IMR-90 (cell line): Measurements from ENCODE around the gene RASGRF2. TPM values are rescaled to one million over a fixed set of nuclear protein-coding genes. Genes with fewer than 3 reads are reported as not detected.

Experiments used
- ATAC-seq: fragments of 200-7000 bp; cut with Tn5 transposase; 2 replicates; pipeline ENCODE4 v1.9.1; 2020; ENCODE audit warnings: low read depth, mild to moderate bottlenecking, moderate library complexity
- BruUV-seq: library from RNA; stranded (reverse); fragments of 400-500 nt; replicated peaks from 2 replicates; lab custom pipeline; 2021; lab: Mats Ljungman, UMichigan
- CTCF ChIA-PET: fragments of 300-600 bp; formaldehyde crosslinking; extraction: SDS; loops from one replicate; lab custom pipeline; 2021; ENCODE audit warnings: antibody characterized with exemption; lab: Yijun Ruan, JAX
- POLR2A ChIA-PET: fragments of 300-600 bp; sonication (Branson Sonifier 250); formaldehyde crosslinking; loops from one replicate; lab custom pipeline; 2022; ENCODE audit warnings: antibody characterized with exemption; ENCODE audit not compliant: unreplicated experiment; lab: Charles Lee
- DNase-seq: peaks from one replicate; pipeline ENCODE4 v3.0.0; 2013
- H2AFZ ChIP-seq: replicated peaks from 2 replicates; pipeline ENCODE3; 2013; ENCODE audit warnings: low read length, mild to moderate bottlenecking; ENCODE audit not compliant: poor library complexity
- H2AK5ac ChIP-seq: 2 replicates; pipeline ENCODE4 v1.6.1; 2013; ENCODE audit warnings: low read depth, low read length, inconsistent platforms
- H2AK9ac ChIP-seq: replicated peaks from 2 replicates; pipeline ENCODE3; 2013; ENCODE audit warnings: mild to moderate bottlenecking, low read depth, low read length, moderate library complexity; ENCODE audit not compliant: poor library complexity
- H2BK120ac ChIP-seq: 2 replicates; pipeline ENCODE4 v1.6.1; 2013; ENCODE audit warnings: low read depth, low read length, inconsistent platforms
- H2BK15ac ChIP-seq: 3 replicates; pipeline ENCODE4 v1.6.1; 2013; ENCODE audit warnings: low read depth, low read length, inconsistent platforms
- H2BK20ac ChIP-seq: 2 replicates; pipeline ENCODE4 v1.6.1; 2013; ENCODE audit warnings: low read depth, mild to moderate bottlenecking, inconsistent platforms, low read length, moderate library complexity
- H2BK5ac ChIP-seq: 2 replicates; pipeline ENCODE4 v1.6.1; 2013; ENCODE audit warnings: mild to moderate bottlenecking, low read depth, low read length, inconsistent platforms; ENCODE audit not compliant: poor library complexity, severe bottlenecking
- H3K14ac ChIP-seq: replicated peaks from 2 replicates; pipeline ENCODE4 v1.6.1; 2013; ENCODE audit warnings: low read depth, low read length, inconsistent platforms
- H3K18ac ChIP-seq: 2 replicates; pipeline ENCODE4 v1.6.1; 2013; ENCODE audit warnings: low read depth, low read length, control low read depth
- H3K23ac ChIP-seq: 2 replicates; pipeline ENCODE4 v1.6.1; 2013; ENCODE audit warnings: low read depth, low read length, inconsistent platforms
- H3K27ac ChIP-seq: 2 replicates; pipeline ENCODE4 v1.5.1; 2013; ENCODE audit warnings: mild to moderate bottlenecking, control low read depth, low read length; ENCODE audit not compliant: insufficient read depth
- H3K27me3 ChIP-seq: 2 replicates; pipeline ENCODE4 v1.6.1; 2013; ENCODE audit warnings: low read length; ENCODE audit not compliant: control insufficient read depth, insufficient read depth
- H3K36me3 ChIP-seq: 2 replicates; pipeline ENCODE4 v1.6.1; 2013; ENCODE audit warnings: low read length, mixed read lengths; ENCODE audit not compliant: control insufficient read depth, insufficient read depth
- H3K4ac ChIP-seq: 2 replicates; pipeline ENCODE4 v1.6.1; 2013; ENCODE audit warnings: low read depth, low read length, inconsistent platforms
- H3K4me1 ChIP-seq: 2 replicates; pipeline ENCODE4 v1.6.1; 2013; ENCODE audit warnings: low read length, mixed read lengths; ENCODE audit not compliant: control insufficient read depth, insufficient read depth
- H3K4me2 ChIP-seq: 2 replicates; pipeline ENCODE4 v1.6.1; 2013; ENCODE audit warnings: low read depth, mild to moderate bottlenecking, control low read depth, low read length, moderate library complexity
- H3K4me3 ChIP-seq: 2 replicates; pipeline ENCODE4 v1.5.1; 2013; ENCODE audit warnings: low read depth, mild to moderate bottlenecking, control low read depth, low read length, moderate library complexity; ENCODE audit not compliant: insufficient read depth
- H3K56ac ChIP-seq: 2 replicates; pipeline ENCODE4 v1.6.1; 2013; ENCODE audit warnings: low read length, inconsistent platforms; ENCODE audit not compliant: insufficient read depth; ENCODE audit errors: extremely low read depth
- H3K79me1 ChIP-seq, 2 experiments: 2 replicates each; pipeline ENCODE4 v1.6.1; 2013; ENCODE audit warnings: low read length in 2 of 2, inconsistent platforms in 1 of 2, low read depth in 1 of 2
- H3K9ac ChIP-seq: 2 replicates; pipeline ENCODE4 v1.6.1; 2013; ENCODE audit warnings: low read depth, low read length, control low read depth
- H3K9me1 ChIP-seq: 2 replicates; pipeline ENCODE4 v1.6.1; 2013; ENCODE audit warnings: low read length, inconsistent platforms; ENCODE audit not compliant: insufficient read depth
- H3K9me3 ChIP-seq: 2 replicates; pipeline ENCODE4 v1.6.1; 2013; ENCODE audit warnings: low read length; ENCODE audit not compliant: control insufficient read depth, insufficient read depth
- H4K20me1 ChIP-seq: 2 replicates; pipeline ENCODE4 v1.6.1; 2013; ENCODE audit warnings: low read length, inconsistent platforms; ENCODE audit not compliant: insufficient read depth
- H4K5ac ChIP-seq: 2 replicates; pipeline ENCODE4 v1.6.1; 2013; ENCODE audit warnings: mild to moderate bottlenecking, low read depth, low read length, control low read depth
- H4K8ac ChIP-seq, 2 experiments: 2 replicates each; pipeline ENCODE4 v1.6.1; 2013; ENCODE audit warnings: low read depth in 2 of 2, low read length in 2 of 2, control low read depth in 1 of 2, inconsistent platforms in 1 of 2
- H4K91ac ChIP-seq: 2 replicates; pipeline ENCODE4 v1.6.1; 2013; ENCODE audit warnings: low read depth, low read length, inconsistent platforms; ENCODE audit not compliant: insufficient read depth
- BHLHE40 ChIP-seq: fragments of 150-350 bp; IDR thresholded peaks from 2 replicates; pipeline ENCODE4 v1.6.1; 2016; ENCODE audit warnings: mild to moderate bottlenecking, low read depth, low read length
- CEBPB ChIP-seq: IDR thresholded peaks from 2 replicates; pipeline ENCODE4 v1.6.1; 2012; ENCODE audit warnings: low read depth, low read length, improper control_type of control experiment
- CHD1 ChIP-seq: IDR thresholded peaks from 2 replicates; pipeline ENCODE4 v1.6.1; 2012; ENCODE audit warnings: low read depth, low read length, improper control_type of control experiment
- CTCF ChIP-seq: conservative IDR thresholded peaks from 2 replicates; pipeline ENCODE4 v1.5.1; 2012; ENCODE audit warnings: mild to moderate bottlenecking, low read depth, low read length, improper control_type of control experiment
- ELK1 ChIP-seq: fragments of 150-350 bp; IDR thresholded peaks from 2 replicates; pipeline ENCODE4 v1.6.1; 2016; ENCODE audit warnings: low read depth, mild to moderate bottlenecking, low read length, moderate library complexity, borderline replicate concordance
- FOS ChIP-seq: fragments of 150-350 bp; IDR thresholded peaks from 2 replicates; pipeline ENCODE4 v1.6.1; 2016; ENCODE audit warnings: low read depth, low read length
- MAFK ChIP-seq: IDR thresholded peaks from 2 replicates; pipeline ENCODE4 v1.6.1; 2012; ENCODE audit warnings: low read depth, low read length, improper control_type of control experiment
- MAZ ChIP-seq: IDR thresholded peaks from 2 replicates; pipeline ENCODE4 v1.6.1; 2012; ENCODE audit warnings: low read depth, mild to moderate bottlenecking, low read length, improper control_type of control experiment, moderate library complexity, borderline replicate concordance
- MXI1 ChIP-seq: IDR thresholded peaks from 2 replicates; pipeline ENCODE4 v1.6.1; 2012; ENCODE audit warnings: low read depth, mild to moderate bottlenecking, low read length, moderate library complexity, borderline replicate concordance
- NFE2L2 ChIP-seq: fragments of 150-350 bp; IDR thresholded peaks from 2 replicates; pipeline ENCODE4 v1.6.1; 2016; ENCODE audit warnings: low read depth, mild to moderate bottlenecking, low read length
- POLR2A ChIP-seq: IDR thresholded peaks from 2 replicates; pipeline ENCODE4 v1.6.1; 2012; ENCODE audit warnings: mild to moderate bottlenecking, low read depth, low read length
- RAD21 ChIP-seq: IDR thresholded peaks from 2 replicates; pipeline ENCODE4 v1.6.1; 2012; ENCODE audit warnings: low read length, improper control_type of control experiment
- RCOR1 ChIP-seq: IDR thresholded peaks from 2 replicates; pipeline ENCODE4 v1.6.1; 2012; ENCODE audit warnings: mild to moderate bottlenecking, low read length, improper control_type of control experiment; ENCODE audit not compliant: insufficient replicate concordance
- RFX5 ChIP-seq: IDR thresholded peaks from 2 replicates; pipeline ENCODE4 v1.8.0; 2012; ENCODE audit warnings: low read depth, mild to moderate bottlenecking, low read length, moderate library complexity
- SMC3 ChIP-seq: fragments of 150-350 bp; IDR thresholded peaks from 2 replicates; pipeline ENCODE4 v1.6.1; 2016; ENCODE audit warnings: low read depth, mild to moderate bottlenecking, antibody characterized with exemption, low read length, moderate library complexity
- USF2 ChIP-seq: fragments of 150-350 bp; IDR thresholded peaks from 2 replicates; pipeline ENCODE4 v1.6.1; 2017; ENCODE audit warnings: mild to moderate bottlenecking, antibody characterized with exemption, low read length, low read depth
- WGBS, 2 experiments: methylation state at CpG; one replicate each; pipeline versions ENCODE4 v1.1.5 to v1.1.7; 2013; ENCODE audit warnings: missing lambda C conversion rate in 2 of 2; ENCODE audit not compliant: insufficient read length in 1 of 2; ENCODE audit errors: extremely low coverage in 2 of 2; 5-methylcytosine and 5-hydroxymethylcytosine counted together
- dilution Hi-C: fragments of 300-500 bp; cut with HindIII; formaldehyde crosslinking; loops from one replicate; pipeline ENCODE4 v1.14.3; 2018; ENCODE audit warnings: low sequenced_read_pairs; ENCODE audit not compliant: unreplicated experiment
- in situ Hi-C: fragments of 300-500 bp; cut with MboI; formaldehyde crosslinking; loops from 3 replicates; pipeline ENCODE4 v1.14.3; 2019; ENCODE audit warnings: low sequenced_read_pairs, inconsistent platforms, mixed read lengths
- intact Hi-C: fragments of 100-400 bp; cut with micrococcal nuclease; formaldehyde crosslinking; loops from 2 replicates; pipeline ENCODE4 v1.10.0; 2022
- polyA plus RNA-seq, 3 experiments: library from polyadenylated mRNA; depleted of rRNA; stranded (reverse); fragments of >200 nt; gene quantifications; 2 replicates each; pipeline ENCODE4 v1.2.3, GENCODE V29; 2012; ENCODE audit warnings: low replicate concordance in 1 of 3
- total RNA-seq: library from RNA; depleted of rRNA; stranded (reverse); fragments of >200 nt; gene quantifications from 2 replicates; pipeline ENCODE4 v1.2.3, GENCODE V29; 2012

Gene RASGRF2
- total and polyA plus RNA-seq, 2 of the 4 experiments (the other 2 are of a cell fraction) = 2.9 to 5.0 TPM

- Histone ChIP-seq H3K79me1 (no peaks in the 10 kb centered on the region), H3K56ac (no peak overlapping the region), H3K9me1 (no peaks in the 10 kb centered on the region), H3K27ac (no peak overlapping the region), H3K9ac (no peak overlapping the region), H3K4me3 (no peak overlapping the region), H4K5ac (no peak overlapping the region), H3K14ac (no peak overlapping the region), H2BK120ac (no peak overlapping the region), H2BK15ac (no peak overlapping the region), H3K4me2 (no peak overlapping the region), H2AFZ (no peak overlapping the region), H2BK20ac (no peak overlapping the region), H2AK9ac (no peak overlapping the region), H2BK5ac (no peak overlapping the region), H3K4me1 (no peaks in the 10 kb centered on the region), H3K23ac (no peak overlapping the region), H4K91ac (no peak overlapping the region), H4K8ac (no peak overlapping the region), H4K20me1 (no peaks in the 10 kb centered on the region), H3K4ac (no peak overlapping the region), H3K9me3 (no peaks in the 10 kb centered on the region), H3K36me3 (no peaks in the 10 kb centered on the region), H3K18ac (no peak overlapping the region), H2AK5ac (no peak overlapping the region), H3K27me3 (no peaks in the 10 kb centered on the region; the same call in 1 of the 2 replicates)
- in situ Hi-C loops = no loop called here
- dilution Hi-C loops = no loop called here
- ChIA-PET POLR2A (no interaction called here), CTCF (no interaction called here)
- WGBS, 2 experiments = 86% methylated on average over 1 of the region's 3 CpGs; no CpG with 5 or more reads in 1 of the 2 experiments
- no peak for ATAC-seq
- no TSS peak for BruUV-seq
- TF ChIP-seq USF2 (no peak), POLR2A (no peak), RCOR1 (no peak), CEBPB (no peak), MAFK (no peak), CTCF (no peak), ELK1 (no peak), FOS (no peak), CHD1 (no peak), MAZ (no peak), RFX5 (no peak), SMC3 (no peak), NFE2L2 (no peak), MXI1 (no peak), RAD21 (no peak), BHLHE40 (no peak)
- intact Hi-C loops = no loop called here
- DNase-seq = no peak
Measured at GRCh38 chr5:80926979-80927656, 33.0 kb upstream of the RASGRF2 start.
